Activated CD8-positive, alpha-beta memory T cell treated with anti-CD3 and anti-CD28 coated beads for 1 hour (primary cell): ENCODE data around the gene ANKRD33B.

Experiments
- DNase-seq, 2 donors: peaks; one replicate each; pipeline ENCODE4 v3.0.0-alpha.2; 2020; ENCODE audit warnings: low read depth in 1 of 2; ENCODE audit errors: extremely low read depth in 1 of 2

The ANKRD33B gene

GRCh38 chr5:10577371-10578292, 13.8 kb downstream of the ANKRD33B start:
- DNase-seq, result no peak

- no peak for DNase-seq
These were observed 14.4 kb downstream of the ANKRD33B start for GRCh38 chr5:10578293-10578665.

- DNase-seq, result no peak
These were observed 15.0 kb downstream of the ANKRD33B start for GRCh38 chr5:10578869-10579268.

GRCh38 chr5:10579536-10580521, 16.0 kb downstream of the ANKRD33B start:
- no peak for DNase-seq

DNA sequence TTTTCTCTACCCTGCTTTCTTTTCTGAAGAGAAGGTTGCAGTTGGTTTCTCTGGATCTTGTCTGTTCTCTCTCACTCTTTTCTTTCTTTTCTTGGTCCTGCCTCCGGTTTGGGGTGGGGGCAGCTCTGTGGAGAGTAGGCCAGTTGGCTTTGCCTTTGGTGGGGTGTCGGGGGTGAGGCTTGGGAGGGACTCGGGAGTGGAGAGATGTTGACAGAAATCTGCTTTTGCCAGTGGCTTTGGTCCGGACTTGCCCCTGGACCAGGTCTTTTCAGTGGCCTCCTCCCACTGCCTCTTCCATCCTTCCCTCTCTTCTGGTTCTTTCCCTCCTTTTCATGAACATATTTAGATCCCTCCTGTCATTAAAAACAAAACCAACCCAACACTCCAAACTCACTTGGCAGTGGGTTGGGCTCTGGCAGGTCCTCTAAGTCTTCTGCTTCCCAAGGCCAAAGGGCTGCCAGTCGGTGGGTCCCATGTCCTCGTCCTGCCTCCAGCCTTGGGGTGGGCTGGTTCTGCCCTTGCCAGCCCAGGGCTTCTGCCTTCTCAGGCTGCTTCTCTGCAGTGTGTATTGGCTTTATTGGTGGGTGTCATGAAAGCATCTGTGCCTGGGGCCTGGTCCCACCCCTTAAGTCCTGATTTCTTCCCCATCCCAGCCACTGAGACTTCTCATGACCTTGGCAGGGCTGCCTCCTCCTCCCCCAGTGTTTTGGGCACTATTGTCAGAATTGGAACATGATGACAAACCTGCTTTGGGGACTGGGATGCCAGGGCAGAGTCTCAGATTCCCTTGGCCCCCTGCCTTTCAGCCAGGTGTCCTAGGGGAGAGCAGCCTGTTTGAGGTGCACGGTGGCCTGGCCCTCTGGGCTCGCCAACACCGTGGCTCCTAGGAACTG, 16.9 kb downstream of the ANKRD33B start:
- DNase-seq, result no peak

DNA sequence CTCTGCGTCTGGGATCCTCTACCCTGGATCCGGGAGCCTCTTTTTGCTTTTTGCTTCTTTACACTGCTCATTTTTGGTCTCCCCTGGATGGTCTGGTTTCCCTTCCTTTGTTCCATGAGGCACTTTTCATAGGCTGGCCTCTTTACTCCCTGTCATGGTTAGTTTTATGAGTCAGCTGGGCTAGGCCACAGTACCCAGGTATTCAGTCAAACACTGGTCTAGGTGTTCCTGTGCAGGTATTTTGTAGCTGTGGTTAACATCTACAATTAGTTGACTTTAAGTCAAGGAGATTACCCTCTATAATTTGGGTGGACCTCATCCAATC, 17.5 kb downstream of the ANKRD33B start:
- no peak for DNase-seq

DNA sequence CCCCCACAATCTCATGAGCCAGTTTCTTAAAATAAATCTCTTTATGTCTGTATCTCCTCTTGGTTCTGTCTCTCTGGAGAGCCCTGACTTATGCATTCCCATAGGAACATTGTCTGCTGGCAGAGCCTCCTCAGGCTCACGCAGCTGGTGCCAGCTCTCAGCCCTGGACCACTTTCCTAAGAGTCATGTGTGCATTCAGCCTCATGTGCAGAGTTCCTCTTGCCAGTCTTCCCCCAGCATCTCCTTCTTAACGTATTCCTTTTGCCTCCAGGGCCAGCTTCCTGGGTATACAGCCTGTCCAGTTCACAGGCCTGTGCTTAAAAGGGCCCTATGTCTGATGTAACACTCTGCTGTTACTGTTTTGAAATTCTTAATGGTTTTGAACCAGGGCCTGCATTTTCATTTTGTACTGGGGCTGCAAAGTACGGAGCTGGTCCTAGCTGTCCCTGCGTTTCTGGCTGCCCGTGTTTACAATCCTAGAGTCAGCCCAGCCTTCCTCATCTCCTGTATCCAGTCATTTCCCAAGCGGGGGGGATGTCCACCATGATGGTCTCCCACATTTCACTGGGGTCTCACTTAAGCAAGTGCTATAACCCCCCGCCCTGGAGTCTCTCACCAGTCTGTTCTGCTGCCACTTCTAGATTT, 18.1 kb downstream of the ANKRD33B start:
- DNase-seq, result no peak

- no peak for DNase-seq
These were observed 18.6 kb downstream of the ANKRD33B start for GRCh38 chr5:10582512-10582897.

DNA sequence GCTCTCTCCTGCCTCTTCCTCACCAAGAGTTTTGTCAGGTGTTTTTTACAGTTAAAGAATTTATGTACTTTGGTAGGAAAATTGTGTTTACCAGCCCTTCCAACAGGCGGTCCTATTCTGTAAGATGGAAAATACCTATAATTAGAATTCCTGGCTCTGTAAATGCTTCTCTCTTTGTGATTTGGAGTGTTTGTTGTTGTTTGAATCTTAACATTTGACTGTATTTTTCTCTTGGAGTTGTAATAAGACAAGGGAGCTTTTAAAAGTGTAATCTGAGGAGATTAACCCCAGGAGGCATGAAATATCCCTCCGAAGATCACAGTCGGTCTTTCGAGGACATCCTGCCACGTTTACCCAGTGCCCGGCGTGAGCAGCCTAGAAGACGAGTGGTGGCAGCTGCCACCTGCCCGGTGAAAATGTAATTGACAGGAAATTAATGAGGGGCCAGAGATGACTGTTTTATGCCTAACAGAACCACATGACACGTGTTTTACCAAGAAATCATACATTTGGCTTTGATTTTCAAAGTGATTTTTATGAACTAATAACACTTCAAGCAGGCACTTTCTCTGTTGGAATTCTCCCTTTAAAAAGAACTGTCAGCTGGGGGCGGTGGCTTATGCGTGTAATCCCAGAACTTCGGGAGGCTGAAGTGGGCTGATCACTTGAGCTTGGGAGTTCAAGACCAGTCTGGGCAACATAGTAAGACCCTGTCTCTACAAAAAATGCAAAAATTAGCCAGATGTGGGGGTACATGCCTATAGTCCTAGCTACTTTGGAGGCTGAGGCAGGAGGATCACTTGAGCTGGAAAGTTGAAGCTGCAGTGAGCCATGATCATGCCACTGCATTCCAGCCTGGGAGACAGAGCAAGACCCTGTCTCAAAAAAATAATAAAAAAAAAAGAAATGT, 20.0 kb downstream of the ANKRD33B start:
- no peak for DNase-seq

GRCh38 chr5:10584714-10585517, 21.0 kb downstream of the ANKRD33B start:
- DNase-seq, result no peak

GRCh38 chr5:10585518-10585915, 21.6 kb downstream of the ANKRD33B start:
- no peak for DNase-seq

GRCh38 chr5:10586008-10586407, 22.1 kb downstream of the ANKRD33B start:
- DNase-seq, result no peak

DNA sequence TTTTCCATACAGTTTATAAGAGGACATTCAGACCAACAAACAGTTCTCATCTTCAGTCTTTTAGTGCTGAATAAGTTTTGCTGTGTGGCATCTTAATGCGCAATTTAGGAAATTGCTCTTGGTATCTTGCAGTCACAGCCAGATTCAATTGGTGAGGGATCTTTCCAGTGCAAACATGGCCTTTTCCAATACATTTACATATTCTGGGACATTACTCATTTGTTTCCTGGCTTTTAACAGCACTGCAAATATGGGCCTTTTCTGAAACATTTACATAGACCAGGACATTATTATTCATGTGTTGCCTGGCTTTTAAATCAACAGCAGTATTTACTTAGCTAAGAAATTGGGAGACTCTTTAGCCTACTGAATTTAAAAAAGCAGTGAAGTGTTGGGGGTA, 22.7 kb downstream of the ANKRD33B start:
- no peak for DNase-seq

- DNase-seq, result no peak
These were observed 24.4 kb downstream of the ANKRD33B start for GRCh38 chr5:10588109-10588775.

- no peak for DNase-seq
These were observed 25.0 kb downstream of the ANKRD33B start for GRCh38 chr5:10588779-10589447.

- no peak for DNase-seq
These were observed 26.5 kb downstream of the ANKRD33B start for GRCh38 chr5:10590226-10590999.

GRCh38 chr5:10591159-10591558, 27.3 kb downstream of the ANKRD33B start:
- DNase-seq, result no peak
